ENCODE results near the gene STAP1.

The STAP1 gene

GRCh38 chr4:67584496-67584895, 26.0 kb downstream of the STAP1 start:
- TF ChIP-seq, protein P1, sequence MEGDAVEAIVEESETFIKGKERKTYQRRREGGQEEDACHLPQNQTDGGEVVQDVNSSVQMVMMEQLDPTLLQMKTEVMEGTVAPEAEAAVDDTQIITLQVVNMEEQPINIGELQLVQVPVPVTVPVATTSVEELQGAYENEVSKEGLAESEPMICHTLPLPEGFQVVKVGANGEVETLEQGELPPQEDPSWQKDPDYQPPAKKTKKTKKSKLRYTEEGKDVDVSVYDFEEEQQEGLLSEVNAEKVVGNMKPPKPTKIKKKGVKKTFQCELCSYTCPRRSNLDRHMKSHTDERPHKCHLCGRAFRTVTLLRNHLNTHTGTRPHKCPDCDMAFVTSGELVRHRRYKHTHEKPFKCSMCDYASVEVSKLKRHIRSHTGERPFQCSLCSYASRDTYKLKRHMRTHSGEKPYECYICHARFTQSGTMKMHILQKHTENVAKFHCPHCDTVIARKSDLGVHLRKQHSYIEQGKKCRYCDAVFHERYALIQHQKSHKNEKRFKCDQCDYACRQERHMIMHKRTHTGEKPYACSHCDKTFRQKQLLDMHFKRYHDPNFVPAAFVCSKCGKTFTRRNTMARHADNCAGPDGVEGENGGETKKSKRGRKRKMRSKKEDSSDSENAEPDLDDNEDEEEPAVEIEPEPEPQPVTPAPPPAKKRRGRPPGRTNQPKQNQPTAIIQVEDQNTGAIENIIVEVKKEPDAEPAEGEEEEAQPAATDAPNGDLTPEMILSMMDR (IDR thresholded peaks at IDR 0.05; ENCODE audit: borderline replicate concordance, insufficient read depth, low read depth, low read length), result no peak
- H3K4me3 ChIP-seq (ENCODE audit: low read depth, low read length), result no peak overlapping the region

DNA sequence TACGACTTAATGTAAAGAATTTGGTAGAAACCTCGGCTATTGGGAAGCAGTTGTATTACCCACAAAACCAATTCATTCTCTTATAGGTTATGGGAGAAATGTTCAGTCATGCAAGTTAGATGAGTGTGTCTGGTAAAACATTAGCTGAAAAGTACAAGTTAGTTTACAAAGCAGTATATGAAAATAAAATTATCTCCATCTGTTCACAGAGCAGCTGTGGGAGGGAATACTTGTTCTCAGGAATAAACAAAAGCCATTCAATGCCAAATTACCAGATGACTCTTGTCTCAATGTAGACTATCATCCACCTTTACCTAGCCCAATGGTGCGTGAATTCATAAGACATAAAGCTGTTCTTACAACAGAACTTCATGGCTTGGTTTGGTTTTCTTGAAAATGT, 28.6 kb downstream of the STAP1 start:
- TF ChIP-seq, protein P1 (IDR thresholded peaks at IDR 0.05; ENCODE audit: borderline replicate concordance, insufficient read depth, low read depth, low read length), result no peak
- H3K4me3 ChIP-seq (ENCODE audit: low read depth, low read length), result no peak overlapping the region

DNA sequence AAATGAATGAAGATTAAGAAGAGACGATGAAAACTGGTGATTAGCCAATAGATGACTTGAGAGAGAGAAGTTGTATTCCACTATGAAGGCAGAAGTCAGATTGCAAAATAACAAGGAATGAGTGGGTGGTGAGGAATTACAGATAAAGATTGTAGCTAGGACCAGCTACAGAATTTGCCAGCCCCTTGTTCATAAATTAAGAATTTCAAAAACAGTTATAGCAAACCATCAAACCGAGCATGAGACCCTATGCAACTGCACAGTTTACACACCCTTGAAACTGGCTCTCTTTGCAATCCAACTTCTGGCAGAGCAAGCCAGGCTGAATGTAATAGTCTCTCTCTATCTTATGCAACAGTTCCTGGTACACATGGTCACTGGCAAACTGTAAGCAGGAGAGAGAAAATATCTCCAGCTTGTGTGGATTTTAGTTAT, 35.2 kb downstream of the STAP1 start:
- no peak overlapping the region for H3K4me3 ChIP-seq (ENCODE audit: low read depth, low read length)
- TF ChIP-seq, protein P1 (IDR thresholded peaks at IDR 0.05; ENCODE audit: borderline replicate concordance, insufficient read depth, low read depth, low read length), result no peak

DNA sequence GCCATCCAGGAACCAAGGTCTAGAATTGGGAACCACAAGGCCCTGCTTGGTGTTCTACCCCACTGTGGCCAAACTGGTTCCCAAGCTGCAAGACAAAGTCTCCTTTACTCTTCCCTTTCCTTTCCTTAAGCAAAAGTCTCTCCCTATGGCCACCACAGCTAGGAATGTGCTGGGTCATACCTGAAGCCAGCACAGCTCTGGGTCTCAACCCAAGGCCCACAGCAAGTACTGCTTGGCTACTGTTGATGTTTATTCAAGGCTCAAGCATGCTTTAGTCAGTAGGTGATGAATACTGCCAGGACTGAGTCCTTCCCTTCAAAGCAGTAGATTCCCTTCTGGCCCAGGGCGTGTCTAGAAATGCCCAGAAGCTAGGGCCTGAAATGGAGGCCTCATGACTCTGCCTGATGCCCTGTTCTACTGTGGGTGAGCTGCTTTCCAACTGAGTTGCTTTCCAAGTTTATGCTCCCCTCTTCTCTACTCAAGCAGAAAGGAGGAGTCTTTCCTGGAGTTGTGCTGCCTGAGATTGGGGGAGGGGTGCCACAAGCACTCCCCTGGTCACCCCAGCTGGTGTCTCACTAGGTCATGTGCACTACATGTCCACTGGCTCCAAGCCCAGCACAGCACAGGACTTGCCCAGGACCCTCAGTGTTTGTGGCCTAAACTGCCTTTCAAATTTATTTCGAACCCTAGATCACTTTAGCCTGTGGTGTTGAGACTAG, 44.9 kb downstream of the STAP1 start:
- no peak overlapping the region for H3K4me3 ChIP-seq (ENCODE audit: low read depth, low read length)
- TF ChIP-seq, protein P1 (IDR thresholded peaks at IDR 0.05; ENCODE audit: borderline replicate concordance, insufficient read depth, low read depth, low read length), result no peak

GRCh38 chr4:67604029-67604381, 45.5 kb downstream of the STAP1 start:
- no peak overlapping the region for H3K4me3 ChIP-seq (ENCODE audit: low read depth, low read length)
- TF ChIP-seq, protein P1 (IDR thresholded peaks at IDR 0.05; ENCODE audit: borderline replicate concordance, insufficient read depth, low read depth, low read length), result no peak

DNA sequence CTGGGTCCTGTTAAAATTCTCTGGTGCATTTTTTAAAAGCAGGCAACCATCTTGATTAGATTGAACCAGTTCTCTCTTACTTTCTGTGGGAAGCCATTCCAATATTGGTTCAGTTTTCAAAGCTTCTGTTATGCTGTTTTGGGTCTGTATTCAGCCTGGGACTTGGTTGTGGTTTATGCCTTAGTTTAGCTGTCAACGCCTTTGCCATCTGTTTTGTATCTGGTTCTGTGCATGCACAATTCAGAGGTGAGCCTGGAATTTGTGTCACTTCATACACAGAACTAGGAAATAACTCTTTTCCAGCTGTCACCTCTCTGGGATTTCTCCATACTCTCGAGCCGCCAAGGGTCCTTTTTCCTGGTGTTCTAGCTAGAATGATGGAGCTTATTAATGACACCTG, 46.2 kb downstream of the STAP1 start:
- TF ChIP-seq, protein P1 (IDR thresholded peaks at IDR 0.05; ENCODE audit: borderline replicate concordance, insufficient read depth, low read depth, low read length), result no peak
- H3K4me3 ChIP-seq (ENCODE audit: low read depth, low read length), result no peak overlapping the region

DNA sequence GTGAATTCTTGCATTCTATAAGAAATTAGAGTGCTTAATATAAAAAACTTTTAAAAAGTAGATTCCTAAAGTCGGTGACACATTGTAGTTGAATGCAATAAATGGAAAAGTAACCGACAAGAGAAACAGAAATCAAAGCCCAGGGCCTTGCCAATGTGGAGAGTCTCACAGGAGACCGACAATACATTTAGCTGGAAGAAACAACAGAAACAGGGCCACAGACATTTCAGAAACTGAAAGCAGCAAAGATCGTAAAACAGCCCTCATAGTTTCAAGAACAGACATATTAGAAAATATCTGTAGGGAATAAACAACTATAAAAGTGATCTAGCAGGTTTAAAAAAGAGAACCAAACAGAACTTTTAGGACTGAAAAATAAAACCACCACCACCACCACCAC, 49.5 kb downstream of the STAP1 start:
- TF ChIP-seq, protein P1 (IDR thresholded peaks at IDR 0.05; ENCODE audit: borderline replicate concordance, insufficient read depth, low read depth, low read length), result no peak
- H3K4me3 ChIP-seq (ENCODE audit: low read depth, low read length), result no peak overlapping the region
